ENCODE measurements around the gene RMND5A. TPM values are rescaled to one million over a fixed set of nuclear protein-coding genes. Genes with fewer than 3 reads are reported as not detected.

Gene RMND5A
- total RNA-seq, 2 donors from 2014 or later = 45.4 to 49.3 TPM

DNA sequence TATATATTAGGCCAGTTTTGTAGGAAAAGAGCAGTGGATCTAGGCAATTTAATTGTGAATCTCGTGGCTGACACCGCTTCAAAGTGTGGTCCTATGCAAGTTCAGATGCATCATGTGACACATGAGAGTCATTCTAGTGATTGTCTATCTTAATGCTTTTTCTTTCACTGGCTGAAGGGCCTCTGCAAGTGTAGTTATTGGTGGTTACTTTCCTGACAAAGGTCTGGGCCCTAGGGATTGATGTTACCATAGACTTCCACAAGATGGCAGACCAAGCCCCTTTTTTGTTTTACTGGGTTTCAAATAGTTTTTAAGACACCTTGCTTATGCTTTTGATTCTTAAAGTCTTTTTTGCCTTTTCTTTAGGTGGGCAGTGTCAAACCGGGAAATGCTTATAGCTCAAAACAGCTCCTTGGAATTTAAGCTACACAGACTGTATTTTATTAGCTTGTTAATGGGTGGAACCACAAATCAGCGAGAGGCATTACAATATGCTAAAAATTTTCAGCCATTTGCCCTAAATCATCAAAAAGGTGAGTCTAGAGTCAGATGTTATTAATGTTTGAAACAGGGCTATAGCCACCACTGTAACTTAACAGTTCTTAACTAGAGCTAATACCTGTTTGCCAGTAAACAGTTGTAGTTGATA is 44.7 kb downstream of the RMND5A start:
- H3K27ac Mint-ChIP-seq = no peak overlapping the region
- no peak overlapping the region for H3K27ac ChIP-seq (ENCODE audit: low read depth, low read length)
- no peak overlapping the region for H3K9ac ChIP-seq (ENCODE audit: extremely low read depth, low read length, poor library complexity, severe bottlenecking)

DNA sequence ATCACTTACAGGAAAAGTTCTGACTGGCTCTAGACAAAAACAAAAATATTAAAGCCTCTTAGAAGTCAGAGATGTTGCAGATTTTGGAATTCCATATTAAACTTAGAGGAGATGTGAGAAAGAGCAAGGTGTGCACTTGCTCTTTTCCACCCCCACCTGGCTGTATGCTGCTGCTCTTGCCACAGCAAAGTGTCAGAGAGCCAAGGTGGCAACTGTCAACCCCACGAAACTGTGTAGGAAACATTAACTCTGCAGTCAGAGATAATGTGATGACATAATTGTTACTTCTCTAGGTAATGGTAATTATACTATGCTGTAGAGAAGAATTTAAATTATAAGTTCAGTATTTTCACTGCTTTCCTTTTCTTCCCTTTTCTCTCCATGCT is 45.2 kb downstream of the RMND5A start:
- TF ChIP-seq, protein P1, sequence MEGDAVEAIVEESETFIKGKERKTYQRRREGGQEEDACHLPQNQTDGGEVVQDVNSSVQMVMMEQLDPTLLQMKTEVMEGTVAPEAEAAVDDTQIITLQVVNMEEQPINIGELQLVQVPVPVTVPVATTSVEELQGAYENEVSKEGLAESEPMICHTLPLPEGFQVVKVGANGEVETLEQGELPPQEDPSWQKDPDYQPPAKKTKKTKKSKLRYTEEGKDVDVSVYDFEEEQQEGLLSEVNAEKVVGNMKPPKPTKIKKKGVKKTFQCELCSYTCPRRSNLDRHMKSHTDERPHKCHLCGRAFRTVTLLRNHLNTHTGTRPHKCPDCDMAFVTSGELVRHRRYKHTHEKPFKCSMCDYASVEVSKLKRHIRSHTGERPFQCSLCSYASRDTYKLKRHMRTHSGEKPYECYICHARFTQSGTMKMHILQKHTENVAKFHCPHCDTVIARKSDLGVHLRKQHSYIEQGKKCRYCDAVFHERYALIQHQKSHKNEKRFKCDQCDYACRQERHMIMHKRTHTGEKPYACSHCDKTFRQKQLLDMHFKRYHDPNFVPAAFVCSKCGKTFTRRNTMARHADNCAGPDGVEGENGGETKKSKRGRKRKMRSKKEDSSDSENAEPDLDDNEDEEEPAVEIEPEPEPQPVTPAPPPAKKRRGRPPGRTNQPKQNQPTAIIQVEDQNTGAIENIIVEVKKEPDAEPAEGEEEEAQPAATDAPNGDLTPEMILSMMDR (conservative IDR thresholded peaks at IDR 0.05) = no peak
- H3K9me3 Mint-ChIP-seq = no peaks in the 10 kb centered on the region
- no peak overlapping the region for H3K9ac ChIP-seq (ENCODE audit: extremely low read depth, low read length, poor library complexity, severe bottlenecking)
- H3K9me3 ChIP-seq (ENCODE audit: control insufficient read depth, low read length) = no peaks in the 10 kb centered on the region
- peaks cover 38% of the 10 kb centered on the region for H3K36me3 Mint-ChIP-seq (ENCODE audit: low read depth)
- peaks cover 3% of the 10 kb centered on the region for H3K4me1 Mint-ChIP-seq
- no peak overlapping the region for H3K4me3 Mint-ChIP-seq
- WGBS, 2 experiments (ENCODE audit: insufficient coverage in 1 of 2, insufficient read length in 1 of 2) = 96% methylated on average over 1 of the region's 1 CpG; no CpG with 5 or more reads in 1 of the 2 experiments
- DNase-seq = no peak
- no peaks in the 10 kb centered on the region for H3K27me3 Mint-ChIP-seq (ENCODE audit: insufficient read depth)
- no peak overlapping the region for H3K27ac Mint-ChIP-seq
- H3K4me1 ChIP-seq (ENCODE audit: control insufficient read depth, insufficient read depth, low read length) = no peaks in the 10 kb centered on the region
- H3K36me3 ChIP-seq (ENCODE audit: control insufficient read depth, insufficient read depth, low read length) = peaks cover 36% of the 10 kb centered on the region
- no peak overlapping the region for H3K27ac ChIP-seq (ENCODE audit: low read depth, low read length)
- H3K27me3 ChIP-seq (ENCODE audit: control insufficient read depth, insufficient read depth, low read length, poor library complexity, severe bottlenecking) = no peaks in the 10 kb centered on the region
- no peak overlapping the region for H3K4me3 ChIP-seq (ENCODE audit: low read length)

More for the DNA sequence above, 44.7 kb downstream of the RMND5A start:
- Mint-ChIP-seq H3K4me1 (peaks cover 3% of the 10 kb centered on the region), H3K27me3 (ENCODE audit: insufficient read depth) (no peaks in the 10 kb centered on the region), H3K9me3 (no peaks in the 10 kb centered on the region), H3K4me3 (no peak overlapping the region), H3K36me3 (ENCODE audit: low read depth) (peaks cover 35% of the 10 kb centered on the region)
- Histone ChIP-seq H3K4me1 (ENCODE audit: control insufficient read depth, insufficient read depth, low read length) (no peaks in the 10 kb centered on the region), H3K27me3 (ENCODE audit: control insufficient read depth, insufficient read depth, low read length, poor library complexity, severe bottlenecking) (no peaks in the 10 kb centered on the region), H3K9me3 (ENCODE audit: control insufficient read depth, low read length) (no peaks in the 10 kb centered on the region), H3K36me3 (ENCODE audit: control insufficient read depth, insufficient read depth, low read length) (peaks cover 34% of the 10 kb centered on the region), H3K4me3 (ENCODE audit: low read length) (no peak overlapping the region)
- 52 to 53% methylated on average over 3 to 4 of the region's 4 CpGs for WGBS, 2 experiments (ENCODE audit: insufficient coverage in 1 of 2, insufficient read length in 1 of 2)
- TF ChIP-seq, protein P1 (conservative IDR thresholded peaks at IDR 0.05) = peak; percentile 80
- peak; percentile 72 for DNase-seq

DNA sequence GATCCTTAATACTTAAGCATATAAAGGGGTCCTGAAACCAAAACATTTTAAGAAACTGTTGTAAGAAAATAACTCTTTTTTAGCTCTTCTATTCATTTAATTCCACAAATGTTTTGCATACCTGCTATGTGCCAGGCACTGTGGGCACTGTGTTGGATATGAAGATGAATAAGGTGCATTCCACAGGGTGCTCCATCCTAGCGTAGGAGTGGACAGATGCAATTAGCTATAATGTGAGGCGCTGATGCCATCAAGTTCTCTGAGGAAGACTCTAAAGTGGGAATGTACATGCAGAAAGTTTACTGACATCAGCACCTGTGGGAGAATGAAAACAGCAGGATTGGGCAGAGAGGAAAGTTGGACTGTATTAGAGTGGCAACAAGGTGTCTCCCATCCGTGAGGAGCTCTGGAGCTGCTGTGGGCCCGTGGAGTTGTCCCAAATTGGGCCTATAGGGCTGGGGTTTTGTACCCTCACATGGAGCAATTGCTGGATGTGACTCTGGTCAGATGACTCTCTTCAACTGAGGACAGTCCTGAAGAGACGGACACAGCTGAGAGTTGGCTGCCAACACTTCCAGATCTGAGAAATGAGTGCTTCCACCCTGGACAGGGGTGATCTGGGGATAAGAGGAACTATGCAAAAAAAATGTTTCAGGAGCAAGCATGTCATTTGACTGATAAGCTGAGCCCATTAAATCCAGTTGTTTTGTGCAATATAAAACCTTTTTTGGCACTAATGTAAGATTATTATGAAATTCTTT is 48.3 kb downstream of the RMND5A start:
- Histone ChIP-seq H3K9ac (ENCODE audit: extremely low read depth, low read length, poor library complexity, severe bottlenecking) (no peak overlapping the region), H3K9me3 (ENCODE audit: control insufficient read depth, low read length) (no peaks in the 10 kb centered on the region), H3K27ac (ENCODE audit: low read depth, low read length) (no peak overlapping the region), H3K4me3 (ENCODE audit: low read length) (no peak overlapping the region), H3K36me3 (ENCODE audit: control insufficient read depth, insufficient read depth, low read length) (peaks cover 60% of the 10 kb centered on the region), H3K27me3 (ENCODE audit: control insufficient read depth, insufficient read depth, low read length, poor library complexity, severe bottlenecking) (no peaks in the 10 kb centered on the region), H3K4me1 (ENCODE audit: control insufficient read depth, insufficient read depth, low read length) (no peaks in the 10 kb centered on the region)
- Mint-ChIP-seq H3K4me1 (peaks cover 5% of the 10 kb centered on the region), H3K27me3 (ENCODE audit: insufficient read depth) (no peaks in the 10 kb centered on the region), H3K27ac (no peak overlapping the region), H3K4me3 (no peak overlapping the region), H3K36me3 (ENCODE audit: low read depth) (peaks cover 57% of the 10 kb centered on the region), H3K9me3 (no peaks in the 10 kb centered on the region)
- no peak for DNase-seq
- 93 to 97% methylated on average over 3 to 5 of the region's 5 CpGs for WGBS, 2 experiments (ENCODE audit: insufficient coverage in 1 of 2, insufficient read length in 1 of 2)
- TF ChIP-seq, protein P1 (conservative IDR thresholded peaks at IDR 0.05) = no peak
